ENCODE measurements around the gene SETDB2.

DNA sequence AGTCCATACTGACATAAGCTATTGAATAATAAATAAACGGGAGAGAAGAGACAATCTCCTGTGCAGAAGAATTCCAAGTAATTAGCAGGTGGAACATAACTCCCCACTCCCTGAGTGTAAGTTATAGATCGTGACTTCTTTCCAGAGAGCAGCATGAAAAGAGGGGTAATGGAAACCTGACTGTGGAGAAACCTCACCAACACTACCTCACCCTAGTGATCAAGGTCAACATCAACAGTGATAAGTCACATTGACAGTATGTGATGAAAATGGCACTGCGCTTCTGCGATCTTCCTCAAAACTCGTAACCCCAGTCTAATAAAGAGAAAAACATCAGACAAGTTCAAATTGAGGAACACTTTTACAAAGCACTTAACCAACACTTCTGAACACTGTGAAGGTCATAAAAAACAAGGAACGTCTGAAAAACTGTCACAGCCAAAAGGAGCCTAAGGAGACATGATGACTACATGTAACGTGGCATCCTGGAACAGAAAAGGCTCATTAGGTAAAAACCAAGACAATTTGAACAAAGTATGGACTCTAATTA is 20.0 kb upstream of the SETDB2 start:
- TF ChIP-seq, protein P1, sequence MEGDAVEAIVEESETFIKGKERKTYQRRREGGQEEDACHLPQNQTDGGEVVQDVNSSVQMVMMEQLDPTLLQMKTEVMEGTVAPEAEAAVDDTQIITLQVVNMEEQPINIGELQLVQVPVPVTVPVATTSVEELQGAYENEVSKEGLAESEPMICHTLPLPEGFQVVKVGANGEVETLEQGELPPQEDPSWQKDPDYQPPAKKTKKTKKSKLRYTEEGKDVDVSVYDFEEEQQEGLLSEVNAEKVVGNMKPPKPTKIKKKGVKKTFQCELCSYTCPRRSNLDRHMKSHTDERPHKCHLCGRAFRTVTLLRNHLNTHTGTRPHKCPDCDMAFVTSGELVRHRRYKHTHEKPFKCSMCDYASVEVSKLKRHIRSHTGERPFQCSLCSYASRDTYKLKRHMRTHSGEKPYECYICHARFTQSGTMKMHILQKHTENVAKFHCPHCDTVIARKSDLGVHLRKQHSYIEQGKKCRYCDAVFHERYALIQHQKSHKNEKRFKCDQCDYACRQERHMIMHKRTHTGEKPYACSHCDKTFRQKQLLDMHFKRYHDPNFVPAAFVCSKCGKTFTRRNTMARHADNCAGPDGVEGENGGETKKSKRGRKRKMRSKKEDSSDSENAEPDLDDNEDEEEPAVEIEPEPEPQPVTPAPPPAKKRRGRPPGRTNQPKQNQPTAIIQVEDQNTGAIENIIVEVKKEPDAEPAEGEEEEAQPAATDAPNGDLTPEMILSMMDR (conservative IDR thresholded peaks at IDR 0.05; ENCODE audit: low read depth, low read length) = no peak
- TF ChIP-seq CEBPB (IDR thresholded peaks at IDR 0.05; ENCODE audit: low read depth, low read length) (no peak), POLR2A (IDR thresholded peaks at IDR 0.05; ENCODE audit: low read depth, low read length) (no peak), MXI1 (IDR thresholded peaks at IDR 0.05; ENCODE audit: borderline replicate concordance, low read depth, low read length) (no peak), CHD1 (IDR thresholded peaks at IDR 0.05; ENCODE audit: low read depth, low read length) (no peak)

All from IMR-90 (cell line).